ENCODE measurements around the gene GNPNAT1.
"Not testable (repeated sequence)": the region's sequence is repeated elsewhere in the genome, so short reads cannot be mapped to it uniquely, and the experiment has no call there.

Gene GNPNAT1

DNA sequence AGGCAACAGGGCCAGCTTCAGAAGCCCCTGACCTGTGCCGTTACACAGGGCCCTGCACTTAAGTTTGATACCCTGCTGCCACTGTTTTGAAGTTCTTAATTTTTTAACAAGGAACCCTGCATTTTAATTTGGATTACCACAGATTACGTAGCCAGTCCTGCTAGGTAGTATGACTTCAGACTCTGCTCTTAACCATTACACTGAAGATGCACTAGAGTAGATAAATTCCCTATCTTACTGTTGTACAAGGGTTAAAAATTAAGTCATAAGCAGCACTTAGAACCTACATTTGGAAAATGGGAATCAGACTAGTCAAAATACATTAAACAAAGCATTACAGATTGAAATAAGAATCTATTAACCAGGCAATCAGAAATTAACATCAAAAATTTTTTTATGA lies 2.3 kb downstream of the GNPNAT1 start:
- no peak for DNase-seq

GRCh38 chr14:52786887-52787286 lies 4.5 kb downstream of the GNPNAT1 start:
- DNase-seq = no peak

- no peak for DNase-seq
Measured at GRCh38 chr14:52783206-52783605, 8.2 kb downstream of the GNPNAT1 start.

DNA sequence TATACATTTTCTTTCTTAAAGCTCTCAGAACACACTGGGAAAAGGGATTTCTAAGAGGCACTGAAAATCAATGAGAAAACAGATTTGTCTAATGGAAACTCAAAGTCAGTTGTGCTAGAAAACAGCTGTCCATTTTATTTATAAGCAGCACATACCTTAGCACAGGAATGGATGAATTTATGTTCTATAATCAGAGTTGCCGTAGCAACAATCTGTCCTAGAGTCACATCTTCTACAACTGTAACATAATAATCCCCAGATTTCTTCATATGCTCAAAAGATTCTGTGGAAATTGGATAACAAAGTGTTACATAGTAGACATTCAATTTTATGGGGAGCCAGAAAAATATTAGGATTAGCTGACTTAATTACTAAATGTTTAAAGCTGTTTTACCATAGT lies 9.8 kb downstream of the GNPNAT1 start:
- DNase-seq = no peak

- no peak for DNase-seq
Measured at GRCh38 chr14:52780893-52781292, 10.5 kb downstream of the GNPNAT1 start.

GRCh38 chr14:52778702-52779101 lies 12.7 kb downstream of the GNPNAT1 start:
- DNase-seq = no peak

GRCh38 chr14:52776816-52777215 lies 14.6 kb downstream of the GNPNAT1 start:
- no peak for DNase-seq

DNA sequence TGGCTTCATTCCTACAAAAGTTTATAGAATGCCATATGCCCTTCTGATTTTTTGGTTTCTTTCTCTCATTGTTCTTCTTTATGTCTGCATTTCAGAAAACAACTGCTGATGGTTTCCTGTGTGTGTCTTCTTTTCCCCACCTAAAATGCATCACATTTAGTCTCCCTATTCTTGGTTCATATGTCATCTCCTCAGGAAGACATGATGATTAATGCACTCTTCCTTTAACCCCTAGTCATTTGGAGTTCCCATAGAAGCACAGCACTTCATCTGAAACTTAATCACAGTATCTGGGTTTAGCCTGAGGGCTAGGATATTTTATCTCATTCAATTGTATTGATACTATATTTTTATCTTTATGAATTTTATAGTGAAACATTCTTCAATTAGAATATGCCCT lies 21.5 kb downstream of the GNPNAT1 start:
- no peak for DNase-seq

- DNase-seq = no peak
Measured at GRCh38 chr14:52767058-52767833, 24.2 kb downstream of the GNPNAT1 start.

- not testable (repeated sequence) for DNase-seq
Measured at GRCh38 chr14:52762923-52763322, 28.5 kb downstream of the GNPNAT1 start.

GRCh38 chr14:52759145-52759544 lies 32.3 kb downstream of the GNPNAT1 start:
- DNase-seq = no peak

DNA sequence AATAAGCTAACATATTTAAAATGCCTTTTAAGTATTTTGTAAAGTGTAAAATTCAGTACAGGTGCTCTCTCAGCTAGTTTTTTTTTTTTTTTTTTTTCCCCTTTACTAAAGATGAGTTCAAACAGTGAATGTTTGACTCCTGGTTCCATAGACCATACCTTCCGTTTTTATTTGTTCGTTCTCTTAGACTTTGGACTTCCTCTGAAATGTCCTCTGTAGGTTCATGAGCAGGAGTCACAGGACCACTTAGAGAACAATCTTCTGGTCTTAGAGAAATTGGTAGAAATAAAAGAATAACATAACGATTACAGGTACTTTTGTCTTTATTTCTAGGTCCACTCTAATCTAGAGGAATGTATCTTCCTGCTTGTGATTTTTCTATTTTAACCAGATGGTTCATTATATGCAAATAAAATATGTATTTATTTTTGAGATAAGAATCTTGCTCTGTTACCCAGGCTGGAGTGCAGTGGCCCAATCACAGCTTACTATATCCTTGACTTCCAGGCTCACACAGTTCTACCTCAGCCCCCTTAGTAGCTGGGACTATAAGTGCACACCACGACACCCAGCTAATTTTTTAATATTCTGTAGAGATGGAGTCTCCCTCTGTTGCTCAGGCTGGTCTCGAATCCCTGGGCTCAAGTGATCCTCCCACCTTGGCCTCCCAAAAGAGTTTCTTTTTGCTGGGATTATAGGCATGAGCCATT lies 35.6 kb downstream of the GNPNAT1 start:
- no peak for DNase-seq

GRCh38 chr14:52748647-52749292 lies 42.6 kb downstream of the GNPNAT1 start:
- no peak for DNase-seq

GRCh38 chr14:52741865-52742264 lies 49.5 kb downstream of the GNPNAT1 start:
- DNase-seq = no peak

GRCh38 chr14:52740751-52741150 lies 50.7 kb downstream of the GNPNAT1 start:
- DNase-seq = no peak

GRCh38 chr14:52738409-52738808 lies 53.0 kb downstream of the GNPNAT1 start:
- DNase-seq = no peak

GRCh38 chr14:52735921-52736489 lies 55.4 kb downstream of the GNPNAT1 start:
- no peak for DNase-seq

DNA sequence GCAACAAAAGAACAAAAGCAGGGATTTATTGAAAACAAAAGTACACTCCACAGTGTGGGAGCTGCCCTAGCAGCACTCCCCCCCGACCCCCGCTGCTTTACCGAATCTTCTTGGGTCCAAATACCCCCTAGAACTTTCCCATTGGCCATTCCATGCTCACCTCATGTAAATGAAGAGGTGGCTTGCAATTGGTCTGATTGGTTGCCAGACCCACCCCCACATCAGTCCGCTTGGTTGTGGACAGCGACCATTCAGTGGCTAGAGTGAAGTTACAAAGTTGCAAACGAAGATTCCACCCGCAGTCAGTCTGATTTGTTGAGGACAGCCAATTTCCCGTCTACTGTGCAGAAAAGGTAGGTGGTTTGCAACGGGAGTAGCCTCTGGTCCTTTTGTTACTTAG lies 57.6 kb downstream of the GNPNAT1 start:
- DNase-seq = no peak

DNA sequence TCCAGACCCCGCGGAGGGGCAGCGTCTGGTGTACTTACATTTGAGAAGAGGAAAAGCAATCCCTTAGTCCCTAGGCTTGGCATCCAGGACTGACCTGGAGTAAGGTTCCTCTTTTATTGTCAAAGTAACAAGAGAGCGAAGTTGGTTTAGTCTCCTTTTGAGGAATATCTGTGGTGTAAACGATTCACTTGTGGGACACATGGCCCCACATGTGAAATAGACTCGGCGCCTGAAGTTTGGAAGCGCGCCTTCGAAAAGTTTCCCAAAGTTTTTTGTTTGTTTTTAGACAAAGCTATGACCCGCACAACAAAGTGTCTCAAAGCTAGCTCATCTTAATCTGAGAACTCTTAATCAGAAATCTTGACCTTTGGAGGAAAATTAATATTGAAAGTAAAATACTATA lies 60.7 kb downstream of the GNPNAT1 start:
- no peak for DNase-seq

DNA sequence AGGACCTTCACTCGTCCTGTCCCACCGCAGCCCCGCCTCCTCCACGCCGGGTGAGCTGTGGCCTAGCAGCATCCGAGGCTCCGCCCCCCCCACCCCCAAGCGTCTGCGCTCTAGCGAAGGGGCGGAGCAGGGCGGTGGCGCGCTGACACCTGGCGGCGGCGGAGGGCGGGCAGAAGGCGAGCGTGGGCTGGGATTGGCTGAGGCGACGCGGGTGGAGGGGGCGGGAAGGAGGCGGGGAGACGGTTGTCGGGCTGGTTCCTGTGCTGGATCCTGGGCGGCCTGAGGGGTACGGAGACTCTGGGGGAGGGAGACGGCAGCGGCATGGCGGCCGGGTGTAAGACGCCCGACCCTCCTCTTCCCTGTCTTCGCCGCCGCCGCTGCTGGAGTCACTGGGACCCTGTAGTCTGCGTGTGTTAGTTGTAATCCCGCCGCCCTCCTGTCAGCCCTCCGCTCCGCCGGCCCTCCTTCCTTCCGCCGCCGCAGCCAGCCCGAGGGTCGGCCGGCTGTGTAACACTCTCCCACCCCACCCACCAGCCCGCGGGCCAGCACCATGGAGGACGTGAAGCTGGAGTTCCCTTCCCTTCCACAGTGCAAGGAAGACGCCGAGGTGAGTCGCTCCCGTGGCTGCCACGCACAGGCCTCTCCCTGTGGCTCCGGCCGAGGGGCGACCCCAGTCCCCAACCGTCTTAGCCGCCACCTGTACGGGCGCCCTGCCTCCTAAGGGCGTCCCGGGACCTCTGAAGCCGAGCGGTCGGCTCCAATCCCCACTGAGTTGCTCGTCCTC lies 61.3 kb downstream of the GNPNAT1 start, which contains the start of gene STYX:
Gene STYX, plus strand, starts transcription at position 242 of the 784 bp plus-strand sequence. Its CDS starts 309 bp downstream, at position 551.
- peak; percentile 67 for DNase-seq

DNA sequence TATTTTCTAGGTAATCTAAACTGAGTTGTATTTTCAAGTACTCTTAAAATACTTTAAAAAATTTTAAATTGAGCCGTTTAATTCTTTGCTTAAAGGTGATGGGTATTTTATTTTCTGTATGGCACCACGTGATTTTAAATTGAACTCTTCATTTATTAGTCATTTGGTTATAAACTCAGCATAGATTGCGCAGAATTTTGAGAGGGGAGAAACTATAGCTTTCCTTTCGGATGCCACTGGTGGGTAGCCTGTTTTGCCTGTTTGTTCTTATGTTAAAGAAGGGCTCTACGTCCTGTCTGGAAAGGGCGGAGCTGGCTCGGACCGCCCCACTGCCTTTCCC lies 61.9 kb downstream of the GNPNAT1 start:
- no peak for DNase-seq

DNA sequence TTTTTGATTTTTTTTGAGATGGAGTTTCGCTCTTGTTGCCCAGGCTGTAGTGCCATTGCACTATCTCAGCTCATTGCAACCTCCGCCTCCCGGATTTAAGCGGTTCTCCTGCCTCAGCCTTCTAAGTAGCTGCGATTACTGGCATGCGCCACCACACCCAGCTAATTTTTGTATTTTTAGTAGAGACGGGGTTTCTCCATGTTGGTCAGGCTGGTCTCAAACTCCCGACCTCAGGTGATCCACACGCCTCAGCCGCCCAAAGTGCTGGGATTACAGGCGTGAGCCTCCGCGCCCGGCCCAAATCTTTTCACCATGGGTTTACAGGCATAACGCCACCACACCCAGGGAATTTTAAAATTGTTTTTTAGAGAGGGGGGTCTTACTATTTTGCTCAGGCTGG lies 62.4 kb downstream of the GNPNAT1 start:
- not testable (repeated sequence) for DNase-seq

DNA sequence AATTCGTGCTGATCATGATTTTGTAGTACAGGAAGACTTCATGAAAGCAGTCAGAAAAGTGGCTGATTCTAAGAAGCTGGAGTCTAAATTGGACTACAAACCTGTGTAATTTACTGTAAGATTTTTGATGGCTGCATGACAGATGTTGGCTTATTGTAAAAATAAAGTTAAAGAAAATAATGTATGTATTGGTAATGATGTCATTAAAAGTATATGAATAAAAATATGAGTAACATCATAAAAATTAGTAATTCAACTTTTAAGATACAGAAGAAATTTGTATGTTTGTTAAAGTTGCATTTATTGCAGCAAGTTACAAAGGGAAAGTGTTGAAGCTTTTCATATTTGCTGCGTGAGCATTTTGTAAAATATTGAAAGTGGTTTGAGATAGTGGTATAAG lies 63.9 kb downstream of the GNPNAT1 start:
- not testable (repeated sequence) for DNase-seq
